IPS-20b (cell line): ENCODE measurements around the gene ZBTB37.

Experiments used
- H3K27ac ChIP-seq: one replicate; pipeline ENCODE4 v1.5.1; 2013; ENCODE audit warnings: low read length
- H3K27me3 ChIP-seq: 2 replicates; pipeline ENCODE4 v1.6.1; 2013; ENCODE audit warnings: mild to moderate bottlenecking, low read length, inconsistent platforms; ENCODE audit not compliant: insufficient read depth
- H3K36me3 ChIP-seq: 2 replicates; pipeline ENCODE4 v1.6.1; 2013; ENCODE audit warnings: low read depth, mild to moderate bottlenecking, inconsistent platforms, low read length, moderate library complexity; ENCODE audit not compliant: insufficient read depth
- H3K4me1 ChIP-seq: 2 replicates; pipeline ENCODE4 v1.6.1; 2013; ENCODE audit warnings: mild to moderate bottlenecking, control low read depth, inconsistent platforms, low read length, moderate library complexity; ENCODE audit not compliant: insufficient read depth
- H3K4me3 ChIP-seq: 2 replicates; pipeline ENCODE4 v1.5.1; 2013; ENCODE audit warnings: mild to moderate bottlenecking, low read length, inconsistent platforms
- H3K9ac ChIP-seq: 2 replicates; pipeline ENCODE4 v1.6.1; 2013; ENCODE audit warnings: low read depth, mild to moderate bottlenecking, inconsistent platforms, low read length, moderate library complexity
- H3K9me3 ChIP-seq: 2 replicates; pipeline ENCODE4 v1.6.1; 2013; ENCODE audit warnings: mild to moderate bottlenecking, low read depth, low read length, inconsistent platforms; ENCODE audit not compliant: insufficient read depth

ZBTB37 gene

GRCh38 chr1:173887627-173888026 lies 19.4 kb downstream of the ZBTB37 start:
- Histone ChIP-seq H3K27ac (no peak overlapping the region), H3K36me3 (peaks cover 21% of the 10 kb centered on the region), H3K4me3 (no peak overlapping the region), H3K9ac (peak overlapping the region; percentile 3; the same call in 1 of the 2 replicates), H3K4me1 (peaks cover 16% of the 10 kb centered on the region), H3K9me3 (no peaks in the 10 kb centered on the region), H3K27me3 (no peaks in the 10 kb centered on the region)

- Histone ChIP-seq H3K27me3 (no peaks in the 10 kb centered on the region), H3K36me3 (peaks cover 21% of the 10 kb centered on the region), H3K9ac (no peak overlapping the region; the same call in 1 of the 2 replicates), H3K4me1 (peaks cover 16% of the 10 kb centered on the region), H3K27ac (no peak overlapping the region), H3K9me3 (no peaks in the 10 kb centered on the region), H3K4me3 (peak overlapping the region; percentile 6)
Measured at GRCh38 chr1:173888749-173889148, 20.6 kb downstream of the ZBTB37 start.

GRCh38 chr1:173889885-173890284 lies 21.7 kb downstream of the ZBTB37 start:
- Histone ChIP-seq H3K9ac (no peak overlapping the region), H3K4me3 (no peak overlapping the region), H3K4me1 (peaks cover 16% of the 10 kb centered on the region), H3K27ac (no peak overlapping the region), H3K27me3 (no peaks in the 10 kb centered on the region), H3K9me3 (no peaks in the 10 kb centered on the region), H3K36me3 (peaks cover 21% of the 10 kb centered on the region)

- no peaks in the 10 kb centered on the region for H3K36me3 ChIP-seq
- H3K27ac ChIP-seq = no peak overlapping the region
- peaks cover 8% of the 10 kb centered on the region; the same call in 1 of the 2 replicates for H3K4me1 ChIP-seq
- no peaks in the 10 kb centered on the region for H3K9me3 ChIP-seq
- no peak overlapping the region for H3K9ac ChIP-seq
- H3K4me3 ChIP-seq = no peak overlapping the region
- H3K27me3 ChIP-seq = no peaks in the 10 kb centered on the region
Measured at GRCh38 chr1:173893611-173894010, 25.4 kb downstream of the ZBTB37 start.

DNA sequence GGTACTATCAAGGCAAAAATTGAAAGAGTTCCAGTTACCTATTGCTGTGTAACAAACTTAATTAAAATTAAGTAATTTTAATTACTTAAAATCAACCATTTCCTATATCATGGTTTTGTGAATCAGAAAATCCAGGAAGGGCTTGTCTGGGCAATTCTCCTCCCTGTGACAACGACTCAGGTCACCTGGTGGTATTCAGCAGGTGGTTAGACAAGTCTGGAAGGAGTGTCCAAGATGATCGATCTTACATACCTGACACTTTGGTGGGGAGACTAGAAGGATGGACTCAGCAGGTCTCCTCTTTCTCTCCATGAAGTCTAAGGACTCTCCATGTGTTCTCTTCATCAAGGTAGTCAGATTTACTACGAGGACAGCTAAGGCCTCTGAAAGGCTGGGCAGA lies 26.0 kb downstream of the ZBTB37 start:
- H3K4me1 ChIP-seq = peaks cover 2% of the 10 kb centered on the region; the same call in 1 of the 2 replicates
- H3K9ac ChIP-seq = no peak overlapping the region
- H3K36me3 ChIP-seq = no peaks in the 10 kb centered on the region
- no peak overlapping the region for H3K4me3 ChIP-seq
- no peaks in the 10 kb centered on the region for H3K9me3 ChIP-seq
- no peaks in the 10 kb centered on the region for H3K27me3 ChIP-seq
- H3K27ac ChIP-seq = no peak overlapping the region

DNA sequence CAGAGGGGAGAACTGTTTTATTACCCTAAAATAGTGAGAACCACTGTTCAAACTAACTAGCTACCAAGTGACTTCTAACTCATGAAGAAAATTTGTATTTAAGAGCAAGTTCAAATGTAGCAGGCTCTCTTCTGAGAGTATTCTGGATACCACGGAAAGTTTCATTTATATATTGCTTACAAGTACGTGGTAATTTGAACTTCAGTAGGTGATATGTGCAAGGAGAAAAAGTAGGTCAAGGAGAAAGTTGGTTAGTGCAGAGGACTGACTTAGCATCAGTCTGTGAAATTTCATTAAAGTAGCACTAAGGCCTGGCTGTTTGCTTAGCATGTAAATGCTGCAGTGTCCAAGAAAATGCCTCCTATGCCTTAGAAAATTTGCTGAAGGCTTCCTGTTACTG lies 32.2 kb downstream of the ZBTB37 start:
- no peak overlapping the region for H3K27ac ChIP-seq
- H3K4me3 ChIP-seq = no peak overlapping the region
- no peaks in the 10 kb centered on the region for H3K9me3 ChIP-seq

GRCh38 chr1:173900992-173901391 lies 32.8 kb downstream of the ZBTB37 start:
- no peaks in the 10 kb centered on the region for H3K27me3 ChIP-seq
- H3K4me3 ChIP-seq = no peak overlapping the region
- H3K36me3 ChIP-seq = no peaks in the 10 kb centered on the region
- H3K9me3 ChIP-seq = no peaks in the 10 kb centered on the region
- H3K9ac ChIP-seq = no peak overlapping the region
- H3K4me1 ChIP-seq = peaks cover 29% of the 10 kb centered on the region
- no peak overlapping the region for H3K27ac ChIP-seq

More for the DNA sequence above, 32.2 kb downstream of the ZBTB37 start:
- no peaks in the 10 kb centered on the region for H3K36me3 ChIP-seq
- no peaks in the 10 kb centered on the region for H3K27me3 ChIP-seq
- H3K9ac ChIP-seq = no peak overlapping the region
- H3K4me1 ChIP-seq = peaks cover 29% of the 10 kb centered on the region

- Histone ChIP-seq H3K4me3 (no peak overlapping the region), H3K27me3 (no peaks in the 10 kb centered on the region), H3K9me3 (no peaks in the 10 kb centered on the region), H3K4me1 (peaks cover 29% of the 10 kb centered on the region), H3K27ac (no peak overlapping the region), H3K9ac (no peak overlapping the region), H3K36me3 (no peaks in the 10 kb centered on the region)
Measured at GRCh38 chr1:173903827-173904531, 35.8 kb downstream of the ZBTB37 start.

DNA sequence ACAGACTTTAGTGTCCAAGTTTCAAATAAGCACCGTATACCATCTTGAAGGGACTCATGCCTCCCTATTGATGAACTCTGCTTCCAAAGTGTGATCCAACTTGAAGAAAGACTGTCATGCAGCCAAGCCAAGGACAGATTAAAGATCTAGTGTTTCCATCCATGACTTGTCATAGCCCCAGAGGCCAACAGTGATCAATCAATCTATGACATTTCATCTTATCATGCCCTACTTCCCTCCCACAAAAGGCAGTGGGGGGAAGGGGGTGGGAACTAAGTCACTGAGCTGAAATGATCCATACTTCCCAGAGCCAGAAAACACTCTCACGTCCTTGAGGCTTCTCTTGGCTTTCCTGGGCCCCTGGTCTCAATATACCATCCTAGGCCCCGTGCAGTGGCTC lies 44.9 kb downstream of the ZBTB37 start:
- Histone ChIP-seq H3K27me3 (no peaks in the 10 kb centered on the region), H3K27ac (no peak overlapping the region), H3K4me1 (no peaks in the 10 kb centered on the region), H3K4me3 (no peak overlapping the region), H3K36me3 (no peaks in the 10 kb centered on the region), H3K9ac (no peak overlapping the region), H3K9me3 (no peaks in the 10 kb centered on the region)

DNA sequence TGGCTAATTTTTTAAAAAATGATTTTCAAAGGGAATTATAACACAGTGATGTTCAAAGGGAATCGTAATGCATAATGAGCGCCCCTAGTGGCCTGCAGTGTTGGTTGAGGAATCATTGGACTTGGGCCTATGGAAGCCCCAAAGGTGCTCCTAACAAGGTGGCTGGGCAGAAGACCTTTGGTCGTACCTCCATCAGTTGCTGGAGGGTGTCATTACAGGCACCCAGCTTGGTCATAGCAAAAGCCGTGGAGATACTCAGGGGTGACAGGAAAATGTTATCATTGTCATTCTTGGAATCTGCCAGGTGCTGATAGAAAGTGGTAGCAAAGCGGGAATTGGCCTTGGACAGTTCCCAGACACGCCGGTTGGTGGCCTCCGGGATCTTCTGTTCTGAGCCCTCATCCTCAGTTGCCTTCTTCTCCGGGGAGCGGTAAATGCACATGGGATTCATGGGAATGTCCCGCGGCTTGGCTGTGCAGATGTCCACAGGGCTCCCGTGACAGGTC lies 46.2 kb downstream of the ZBTB37 start:
- Histone ChIP-seq H3K9ac (no peak overlapping the region), H3K4me3 (no peak overlapping the region), H3K9me3 (no peaks in the 10 kb centered on the region), H3K36me3 (no peaks in the 10 kb centered on the region), H3K4me1 (no peaks in the 10 kb centered on the region), H3K27ac (no peak overlapping the region), H3K27me3 (no peaks in the 10 kb centered on the region)

- Histone ChIP-seq H3K4me1 (no peaks in the 10 kb centered on the region), H3K4me3 (no peak overlapping the region), H3K27me3 (no peaks in the 10 kb centered on the region), H3K36me3 (no peaks in the 10 kb centered on the region), H3K9ac (no peak overlapping the region), H3K27ac (no peak overlapping the region), H3K9me3 (no peaks in the 10 kb centered on the region)
Measured at GRCh38 chr1:173915596-173915995, 47.4 kb downstream of the ZBTB37 start.

DNA sequence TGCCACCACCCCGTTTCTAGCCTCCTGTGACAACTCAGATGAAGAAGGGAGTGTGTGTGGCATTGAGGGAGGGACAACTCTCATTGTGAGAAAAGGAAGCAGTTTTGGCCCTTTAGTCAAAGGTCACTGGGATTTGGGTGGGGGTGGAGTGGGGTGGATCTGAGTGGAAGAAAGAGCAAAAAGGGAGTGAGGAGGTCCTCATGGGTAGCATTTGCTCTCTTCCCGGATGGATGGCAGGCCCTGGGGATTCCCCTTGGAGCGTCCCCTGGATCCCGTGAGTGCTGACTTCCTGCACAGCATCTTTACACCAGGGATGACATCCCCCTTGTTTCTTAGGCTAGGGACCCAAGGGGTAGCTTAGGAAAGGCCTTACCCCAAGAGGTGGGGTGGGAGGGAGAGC lies 48.5 kb downstream of the ZBTB37 start:
- H3K9me3 ChIP-seq = no peaks in the 10 kb centered on the region
- no peaks in the 10 kb centered on the region for H3K27me3 ChIP-seq
- H3K4me1 ChIP-seq = no peaks in the 10 kb centered on the region
- no peaks in the 10 kb centered on the region for H3K36me3 ChIP-seq
- no peak overlapping the region for H3K4me3 ChIP-seq
- H3K9ac ChIP-seq = no peak overlapping the region
- no peak overlapping the region for H3K27ac ChIP-seq
